GM12875 (cell line): ENCODE measurements around the gene CHCHD10.

Experiments
- H3K4me3 ChIP-seq: one replicate; pipeline ENCODE4 v1.5.1; 2011; ENCODE audit warnings: low read depth, low read length, control low read depth
- TF ChIP-seq, protein P1 (sequence below): IDR thresholded peaks from 2 replicates; pipeline ENCODE4 v1.5.1; 2011; ENCODE audit warnings: low read depth, mild to moderate bottlenecking, control low read depth, inconsistent platforms, low read length, moderate library complexity, borderline replicate concordance; ENCODE audit not compliant: insufficient read depth

Gene CHCHD10

DNA sequence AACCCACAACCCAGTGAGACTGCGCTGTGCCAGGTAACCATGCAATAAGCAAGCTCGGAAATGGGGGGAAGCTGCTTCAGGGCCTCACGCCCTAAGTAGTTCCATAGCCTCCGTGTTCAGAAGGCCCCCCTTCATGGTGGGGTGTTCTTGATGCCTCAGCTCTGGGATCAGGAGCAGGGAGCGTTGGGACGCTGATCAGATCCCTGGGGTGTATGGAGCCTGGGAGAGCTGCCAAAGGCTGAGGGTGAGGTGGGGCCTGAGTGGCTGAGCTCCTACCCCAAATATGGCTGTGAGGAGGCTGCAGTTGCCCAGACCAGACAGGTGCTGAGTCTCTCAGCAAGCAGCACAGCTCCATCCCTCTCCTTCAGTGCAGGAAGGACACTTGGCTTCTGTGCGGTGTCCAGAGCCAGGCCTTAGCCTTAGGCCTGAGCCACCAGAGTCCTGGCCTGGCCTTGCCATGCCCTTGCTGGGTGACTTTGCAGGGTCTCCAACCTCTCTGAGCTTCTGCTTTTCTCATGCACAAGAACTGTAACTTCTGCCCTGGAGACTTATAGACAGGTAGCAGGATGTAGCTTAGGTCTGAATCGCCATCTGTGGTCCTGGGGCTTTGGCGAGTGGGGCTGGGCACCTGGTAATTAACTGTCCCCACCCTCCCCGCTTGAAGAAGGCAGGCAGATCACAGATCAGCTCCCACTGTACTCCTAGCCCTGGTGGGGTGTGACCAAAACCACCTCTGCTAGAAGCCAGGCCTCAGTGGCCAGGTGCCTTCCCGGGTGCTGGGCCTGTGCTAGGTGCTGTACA lies 10.2 kb upstream of the CHCHD10 start:
- TF ChIP-seq, protein P1, sequence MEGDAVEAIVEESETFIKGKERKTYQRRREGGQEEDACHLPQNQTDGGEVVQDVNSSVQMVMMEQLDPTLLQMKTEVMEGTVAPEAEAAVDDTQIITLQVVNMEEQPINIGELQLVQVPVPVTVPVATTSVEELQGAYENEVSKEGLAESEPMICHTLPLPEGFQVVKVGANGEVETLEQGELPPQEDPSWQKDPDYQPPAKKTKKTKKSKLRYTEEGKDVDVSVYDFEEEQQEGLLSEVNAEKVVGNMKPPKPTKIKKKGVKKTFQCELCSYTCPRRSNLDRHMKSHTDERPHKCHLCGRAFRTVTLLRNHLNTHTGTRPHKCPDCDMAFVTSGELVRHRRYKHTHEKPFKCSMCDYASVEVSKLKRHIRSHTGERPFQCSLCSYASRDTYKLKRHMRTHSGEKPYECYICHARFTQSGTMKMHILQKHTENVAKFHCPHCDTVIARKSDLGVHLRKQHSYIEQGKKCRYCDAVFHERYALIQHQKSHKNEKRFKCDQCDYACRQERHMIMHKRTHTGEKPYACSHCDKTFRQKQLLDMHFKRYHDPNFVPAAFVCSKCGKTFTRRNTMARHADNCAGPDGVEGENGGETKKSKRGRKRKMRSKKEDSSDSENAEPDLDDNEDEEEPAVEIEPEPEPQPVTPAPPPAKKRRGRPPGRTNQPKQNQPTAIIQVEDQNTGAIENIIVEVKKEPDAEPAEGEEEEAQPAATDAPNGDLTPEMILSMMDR, result no peak
- no peak overlapping the region for H3K4me3 ChIP-seq

DNA sequence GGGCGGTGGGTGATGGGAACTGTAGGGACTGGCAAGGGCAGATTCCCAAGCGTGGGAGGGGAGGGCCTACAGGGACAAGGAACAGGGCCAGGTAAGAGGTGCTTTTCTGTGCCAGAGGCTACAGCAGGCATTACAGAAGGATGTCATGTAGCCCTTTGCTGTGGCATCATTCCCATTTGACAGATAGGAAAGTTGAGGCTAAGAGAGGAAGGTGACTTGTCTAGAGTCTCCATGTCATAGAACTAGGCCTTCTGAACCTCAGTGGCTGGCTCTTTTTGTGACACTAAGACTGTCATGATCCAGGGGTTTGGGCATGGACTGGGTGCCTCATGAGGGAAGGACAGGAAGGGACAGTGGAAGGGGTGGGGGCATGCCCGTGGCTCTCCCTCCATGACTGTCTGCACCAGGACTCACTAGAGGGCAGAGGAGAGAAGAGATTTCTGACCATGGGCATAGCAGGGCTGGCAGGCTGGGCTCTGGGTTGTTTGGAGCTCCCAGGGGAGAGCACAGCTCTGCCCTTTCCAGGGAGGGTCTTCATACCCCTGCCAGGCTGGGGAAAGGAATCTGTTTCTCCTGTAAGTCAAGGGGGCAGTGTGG lies 8.1 kb upstream of the CHCHD10 start:
- TF ChIP-seq, protein P1, result no peak
- H3K4me3 ChIP-seq, result no peak overlapping the region

DNA sequence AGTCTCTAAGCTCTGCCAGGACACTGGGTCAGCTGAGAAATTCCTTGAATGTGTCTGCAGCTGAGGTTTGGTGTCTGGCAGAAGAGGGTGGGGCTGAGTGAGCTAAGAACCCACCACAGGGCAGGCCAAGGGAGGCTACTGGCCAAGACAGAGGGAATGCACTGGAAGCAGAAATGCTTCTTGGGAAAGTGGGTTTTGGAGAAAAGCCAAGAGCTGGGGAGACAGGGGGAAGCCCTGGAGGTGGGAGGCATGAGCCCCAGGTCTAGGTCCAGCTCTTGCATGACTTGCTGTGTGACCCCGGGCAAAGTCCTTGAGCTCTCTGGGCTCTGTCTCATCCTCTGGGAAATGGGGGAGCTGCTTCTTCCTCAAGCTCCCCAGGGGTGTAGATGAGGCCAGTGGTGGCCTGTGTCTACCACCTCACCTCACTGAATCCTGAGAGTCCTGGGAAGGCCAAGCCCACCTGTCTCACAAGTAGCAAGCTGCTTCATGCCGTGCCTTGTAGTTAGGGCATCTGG lies 7.2 kb upstream of the CHCHD10 start:
- H3K4me3 ChIP-seq, result no peak overlapping the region
- TF ChIP-seq, protein P1, result no peak

DNA sequence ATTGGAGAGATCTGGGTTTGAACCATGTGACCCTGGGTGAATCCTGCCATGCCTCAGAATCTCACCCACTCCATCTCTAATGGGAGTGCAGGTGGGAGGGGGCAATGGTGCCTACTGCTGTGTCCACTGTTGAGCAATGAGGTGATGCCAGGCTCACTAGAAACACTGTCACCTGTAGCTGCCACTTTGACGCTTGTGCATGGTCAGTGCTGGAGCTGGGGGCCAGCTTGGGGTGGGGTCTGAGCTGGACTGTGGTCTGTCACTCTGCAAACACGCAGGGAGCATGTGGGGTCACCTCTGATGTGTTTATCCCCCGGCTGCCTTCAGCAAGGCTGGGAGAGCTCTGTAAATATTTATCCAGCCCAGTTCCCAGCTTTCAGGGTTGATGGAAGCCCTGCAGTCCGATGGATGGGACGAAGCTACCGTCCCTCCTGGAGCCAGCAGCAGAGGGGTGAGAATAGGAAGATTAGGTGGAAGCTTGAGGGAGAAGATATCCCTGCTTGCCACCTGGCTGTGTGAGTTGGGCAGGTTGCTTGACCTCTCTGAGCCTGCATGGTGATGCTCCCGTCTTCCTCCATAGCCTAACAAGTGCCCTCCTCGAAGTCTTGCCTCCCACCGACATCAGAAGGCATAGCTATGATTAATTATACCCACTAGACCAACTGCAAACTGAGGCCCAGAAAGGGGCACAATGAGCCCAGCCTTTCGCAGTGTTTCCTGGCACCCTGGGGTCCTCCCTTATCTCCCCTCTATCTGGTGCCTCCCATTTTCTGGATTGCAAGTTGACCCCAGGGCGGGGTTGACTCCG lies 6.5 kb upstream of the CHCHD10 start:
- no peak overlapping the region for H3K4me3 ChIP-seq
- TF ChIP-seq, protein P1, result no peak

DNA sequence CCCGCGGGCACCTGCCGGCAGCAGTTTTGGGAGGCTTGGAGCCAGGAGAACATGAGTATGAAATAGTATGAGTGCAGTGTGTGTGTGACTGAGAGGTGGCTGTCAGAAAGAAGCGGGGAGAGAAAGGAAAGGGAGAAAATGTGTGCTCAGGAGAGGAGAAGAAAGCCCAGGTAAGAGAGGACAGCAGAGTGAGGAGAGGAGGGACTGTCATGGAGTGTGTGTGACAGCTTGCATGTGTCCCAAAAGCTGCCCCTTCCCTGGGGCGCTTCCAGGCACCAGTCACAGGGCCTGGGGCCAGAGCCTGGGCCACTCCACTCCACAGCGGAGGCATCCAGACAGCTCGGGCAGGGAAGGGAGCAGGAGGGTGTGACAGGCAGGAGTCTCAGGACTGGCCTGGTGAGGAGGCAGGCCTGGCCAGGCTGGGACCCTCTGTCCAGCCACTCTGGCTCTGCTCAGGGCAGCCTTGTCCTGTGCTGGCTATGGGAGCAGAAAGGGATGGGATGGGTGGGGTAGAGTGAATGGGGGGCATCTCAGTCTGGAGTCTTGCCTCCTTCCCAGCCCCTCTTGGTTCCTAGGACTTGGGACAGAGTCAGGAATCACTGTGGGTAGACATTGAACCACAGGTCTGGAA lies 5.8 kb upstream of the CHCHD10 start:
- TF ChIP-seq, protein P1, result no peak
- H3K4me3 ChIP-seq, result no peak overlapping the region

DNA sequence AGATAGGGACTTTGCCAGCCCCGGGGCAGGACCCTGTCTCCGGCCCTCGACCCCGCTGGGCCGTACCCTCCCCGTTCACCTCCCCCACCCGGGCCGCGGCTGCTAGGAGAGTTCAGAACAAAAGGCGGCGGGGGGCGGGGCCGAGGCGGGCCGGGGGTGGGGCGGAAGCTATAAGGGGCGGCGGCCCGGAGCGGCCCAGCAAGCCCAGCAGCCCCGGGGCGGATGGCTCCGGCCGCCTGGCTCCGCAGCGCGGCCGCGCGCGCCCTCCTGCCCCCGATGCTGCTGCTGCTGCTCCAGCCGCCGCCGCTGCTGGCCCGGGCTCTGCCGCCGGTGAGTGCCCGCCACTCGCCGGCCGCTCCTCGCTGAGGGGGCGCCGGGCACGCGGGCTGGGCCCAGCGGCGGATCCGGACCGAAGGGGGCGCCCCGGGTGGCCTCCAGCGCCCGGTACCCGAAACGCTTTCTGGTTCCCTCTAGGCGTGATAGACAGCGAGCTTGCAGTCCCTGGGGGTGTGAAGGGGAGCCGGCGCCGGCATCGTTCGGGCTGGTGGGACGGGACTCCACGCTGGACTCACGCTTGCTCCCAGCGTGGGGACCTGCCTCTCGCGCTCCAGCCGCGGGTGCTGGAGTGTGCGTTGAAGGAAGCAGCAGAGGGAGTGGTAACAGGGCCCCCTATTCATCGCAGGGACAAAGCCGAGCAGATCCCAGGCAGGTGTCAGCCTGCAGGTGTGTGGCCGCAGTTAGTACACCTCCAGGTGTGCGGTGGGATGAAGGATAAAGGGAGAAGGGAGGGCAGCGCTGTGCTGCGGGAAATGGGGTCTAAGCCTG lies 5.1 kb upstream of the CHCHD10 start, which contains the start of gene MMP11:
Gene MMP11, plus strand, starts transcription at position 201 of the 825 bp plus-strand sequence. Its CDS starts 22 bp downstream, at position 223.
- H3K4me3 ChIP-seq, result peak within 1 kb of the TSS; percentile 28
- TF ChIP-seq, protein P1, result 0 out of 2 replicates have a peak, but pooled peaks have one; percentile 13
